HUES48 (cell line): ENCODE results near the gene CEP20.

Source experiments
- H3K27ac ChIP-seq: one replicate; pipeline ENCODE4 v1.7.0; 2013; ENCODE audit warnings: low read depth, low read length, inconsistent platforms
- H3K27me3 ChIP-seq: 2 replicates; pipeline ENCODE4 v1.6.1; 2013; ENCODE audit warnings: mild to moderate bottlenecking, low read length; ENCODE audit not compliant: control insufficient read depth, insufficient read depth
- H3K36me3 ChIP-seq: 2 replicates; pipeline ENCODE4 v1.6.1; 2013; ENCODE audit warnings: low read length; ENCODE audit not compliant: control insufficient read depth, insufficient read depth
- H3K4me1 ChIP-seq: 2 replicates; pipeline ENCODE4 v1.6.1; 2013; ENCODE audit warnings: mild to moderate bottlenecking, low read length; ENCODE audit not compliant: control insufficient read depth, insufficient read depth
- H3K4me3 ChIP-seq: 2 replicates; pipeline ENCODE4 v1.5.1; 2013; ENCODE audit warnings: mild to moderate bottlenecking, low read depth, low read length
- H3K9ac ChIP-seq: 2 replicates; pipeline ENCODE4 v1.6.1; 2013; ENCODE audit warnings: mild to moderate bottlenecking, low read depth, low read length, moderate library complexity
- H3K9me3 ChIP-seq: 2 replicates; pipeline ENCODE4 v1.6.1; 2013; ENCODE audit warnings: low read length; ENCODE audit not compliant: control insufficient read depth, insufficient read depth

The CEP20 gene

GRCh38 chr16:15876503-15876902 is 11.9 kb downstream of the CEP20 start:
- no peak overlapping the region for H3K4me3 ChIP-seq
- peaks cover 69% of the 10 kb centered on the region for H3K36me3 ChIP-seq
- no peak overlapping the region for H3K9ac ChIP-seq
- H3K4me1 ChIP-seq, result no peaks in the 10 kb centered on the region
- H3K27ac ChIP-seq, result no peak overlapping the region
- no peaks in the 10 kb centered on the region for H3K27me3 ChIP-seq
- no peaks in the 10 kb centered on the region for H3K9me3 ChIP-seq

- no peaks in the 10 kb centered on the region for H3K9me3 ChIP-seq
- H3K9ac ChIP-seq, result no peak overlapping the region
- H3K4me1 ChIP-seq, result no peaks in the 10 kb centered on the region
- H3K27ac ChIP-seq, result no peak overlapping the region
- H3K27me3 ChIP-seq, result no peaks in the 10 kb centered on the region
- peaks cover 73% of the 10 kb centered on the region for H3K36me3 ChIP-seq
- no peak overlapping the region for H3K4me3 ChIP-seq
Measured at GRCh38 chr16:15874745-15875314, 13.6 kb downstream of the CEP20 start.

GRCh38 chr16:15873737-15874136 is 14.7 kb downstream of the CEP20 start:
- H3K27me3 ChIP-seq, result no peaks in the 10 kb centered on the region
- H3K27ac ChIP-seq, result no peak overlapping the region
- H3K4me1 ChIP-seq, result no peaks in the 10 kb centered on the region
- H3K4me3 ChIP-seq, result no peak overlapping the region
- peaks cover 71% of the 10 kb centered on the region for H3K36me3 ChIP-seq
- H3K9ac ChIP-seq, result no peak overlapping the region
- H3K9me3 ChIP-seq, result no peaks in the 10 kb centered on the region

- Histone ChIP-seq H3K36me3 (peaks cover 73% of the 10 kb centered on the region), H3K4me3 (no peak overlapping the region), H3K9ac (no peak overlapping the region), H3K9me3 (no peaks in the 10 kb centered on the region), H3K27ac (no peak overlapping the region), H3K4me1 (no peaks in the 10 kb centered on the region), H3K27me3 (no peaks in the 10 kb centered on the region)
Measured at GRCh38 chr16:15873301-15873700, 15.1 kb downstream of the CEP20 start.

- Histone ChIP-seq H3K4me3 (no peak overlapping the region), H3K4me1 (no peaks in the 10 kb centered on the region), H3K27ac (no peak overlapping the region), H3K36me3 (peaks cover 82% of the 10 kb centered on the region), H3K9me3 (no peaks in the 10 kb centered on the region), H3K9ac (no peak overlapping the region), H3K27me3 (no peaks in the 10 kb centered on the region)
Measured at GRCh38 chr16:15870011-15870410, 18.4 kb downstream of the CEP20 start.

- Histone ChIP-seq H3K4me1 (no peaks in the 10 kb centered on the region), H3K27ac (no peak overlapping the region), H3K4me3 (no peak overlapping the region), H3K36me3 (peaks cover 52% of the 10 kb centered on the region), H3K27me3 (no peaks in the 10 kb centered on the region), H3K9ac (no peak overlapping the region), H3K9me3 (no peaks in the 10 kb centered on the region)
Measured at GRCh38 chr16:15866451-15866850, 22.0 kb downstream of the CEP20 start.

GRCh38 chr16:15865742-15866141 is 22.7 kb downstream of the CEP20 start:
- H3K4me1 ChIP-seq, result no peaks in the 10 kb centered on the region
- H3K27ac ChIP-seq, result no peak overlapping the region
- no peaks in the 10 kb centered on the region for H3K27me3 ChIP-seq
- peaks cover 47% of the 10 kb centered on the region for H3K36me3 ChIP-seq
- H3K9ac ChIP-seq, result no peak overlapping the region
- H3K9me3 ChIP-seq, result no peaks in the 10 kb centered on the region
- H3K4me3 ChIP-seq, result no peak overlapping the region

GRCh38 chr16:15864939-15865338 is 23.5 kb downstream of the CEP20 start:
- H3K4me1 ChIP-seq, result no peaks in the 10 kb centered on the region
- peaks cover 39% of the 10 kb centered on the region for H3K36me3 ChIP-seq
- no peaks in the 10 kb centered on the region for H3K9me3 ChIP-seq
- H3K27me3 ChIP-seq, result no peaks in the 10 kb centered on the region
- H3K9ac ChIP-seq, result no peak overlapping the region
- no peak overlapping the region for H3K4me3 ChIP-seq
- H3K27ac ChIP-seq, result no peak overlapping the region

- Histone ChIP-seq H3K9me3 (no peaks in the 10 kb centered on the region), H3K36me3 (peaks cover 15% of the 10 kb centered on the region), H3K4me1 (no peaks in the 10 kb centered on the region), H3K27me3 (peaks cover 21% of the 10 kb centered on the region), H3K27ac (no peak overlapping the region), H3K9ac (no peak overlapping the region), H3K4me3 (no peak overlapping the region)
Measured at GRCh38 chr16:15861996-15862395, 26.4 kb downstream of the CEP20 start.

- peaks cover 42% of the 10 kb centered on the region for H3K27me3 ChIP-seq
Measured at GRCh38 chr16:15858921-15859668, 29.3 kb downstream of the CEP20 start.

GRCh38 chr16:15857724-15858560 is 30.5 kb downstream of the CEP20 start:
- Histone ChIP-seq H3K9me3 (no peaks in the 10 kb centered on the region), H3K4me3 (peak overlapping the region; percentile 62), H3K36me3 (no peaks in the 10 kb centered on the region), H3K27ac (no peak overlapping the region), H3K9ac (peak overlapping the region; percentile 51), H3K27me3 (peaks cover 42% of the 10 kb centered on the region), H3K4me1 (peaks cover 4% of the 10 kb centered on the region; the same call in 1 of the 2 replicates)

More at GRCh38 chr16:15858921-15859668, 29.3 kb downstream of the CEP20 start:
- H3K36me3 ChIP-seq, result no peaks in the 10 kb centered on the region
- peaks cover 4% of the 10 kb centered on the region; the same call in 1 of the 2 replicates for H3K4me1 ChIP-seq
- H3K9ac ChIP-seq, result no peak overlapping the region
- H3K27ac ChIP-seq, result no peak overlapping the region
- H3K9me3 ChIP-seq, result no peaks in the 10 kb centered on the region
- H3K4me3 ChIP-seq, result no peak overlapping the region
